A673 (cell line): ENCODE data around the gene PAX7. TPM values are rescaled to one million over a fixed set of nuclear protein-coding genes. Genes with fewer than 3 reads are reported as not detected.
"Not testable (repeated sequence)": the region's sequence is repeated elsewhere in the genome, so short reads cannot be mapped to it uniquely, and the experiment has no call there.

ENCODE experiments used
- BruUV-seq: library from RNA; stranded (reverse); fragments of 400-500 nt; replicated peaks from 2 replicates; lab custom pipeline; 2021; lab: Mats Ljungman, UMichigan
- CTCF ChIA-PET: fragments of 300-600 bp; sonication (Branson Sonifier 250); formaldehyde crosslinking; loops from one replicate; lab custom pipeline; 2022; ENCODE audit warnings: antibody characterized with exemption; lab: Charles Lee
- POLR2A ChIA-PET: fragments of 300-600 bp; sonication (Branson Sonifier 250); formaldehyde crosslinking; loops from one replicate; lab custom pipeline; 2022; ENCODE audit warnings: antibody characterized with exemption; ENCODE audit not compliant: low non-redundant PET; lab: Charles Lee
- DNase-seq: peaks from one replicate; pipeline ENCODE4 v3.0.0-alpha.2; 2015; ENCODE audit warnings: low spot score
- H3K27ac ChIP-seq: fragments of 200-600 bp; sonication (generic); 2 replicates; pipeline ENCODE4 v1.5.1; 2016; ENCODE audit warnings: mixed run types, low read depth, mild to moderate bottlenecking, mixed read lengths, antibody characterized with exemption, low read length; ENCODE audit not compliant: poor library complexity, severe bottlenecking
- H3K27me3 ChIP-seq: fragments of 200-600 bp; sonication (generic); replicated peaks from 2 replicates; pipeline ENCODE4 v1.6.1; 2017; ENCODE audit warnings: mixed run types, low read depth, mild to moderate bottlenecking, mixed read lengths, antibody characterized with exemption, low read length; ENCODE audit not compliant: insufficient read depth, poor library complexity
- H3K36me3 ChIP-seq: fragments of 200-600 bp; sonication (generic); 2 replicates; pipeline ENCODE4 v1.6.1; 2016; ENCODE audit warnings: mixed run types, mild to moderate bottlenecking, mixed read lengths, antibody characterized with exemption, low read length; ENCODE audit not compliant: insufficient read depth, poor library complexity, severe bottlenecking
- H3K4me1 ChIP-seq: fragments of 200-600 bp; sonication (generic); 2 replicates; pipeline ENCODE4 v1.6.1; 2017; ENCODE audit warnings: mixed run types, mild to moderate bottlenecking, mixed read lengths, antibody characterized with exemption, low read length; ENCODE audit not compliant: insufficient read depth, poor library complexity, severe bottlenecking
- H3K4me3 ChIP-seq: fragments of 200-600 bp; sonication (generic); 2 replicates; pipeline ENCODE4 v1.5.1; 2016; ENCODE audit warnings: low read depth, mixed run types, mild to moderate bottlenecking, mixed read lengths, low read length; ENCODE audit not compliant: poor library complexity, severe bottlenecking
- H3K9me3 ChIP-seq: fragments of 200-600 bp; sonication (generic); 2 replicates; pipeline ENCODE4 v1.6.1; 2016; ENCODE audit warnings: mixed run types, low read depth, mild to moderate bottlenecking, mixed read lengths, antibody characterized with exemption, low read length; ENCODE audit not compliant: poor library complexity, severe bottlenecking
- EZH2 ChIP-seq: fragments of 200-600 bp; sonication (generic); IDR thresholded peaks from 2 replicates; pipeline ENCODE4 v1.6.1; 2017; ENCODE audit warnings: borderline replicate concordance, low read depth, mild to moderate bottlenecking, mixed read lengths, antibody characterized with exemption, low read length; ENCODE audit not compliant: poor library complexity, severe bottlenecking
- intact Hi-C: fragments of 100-400 bp; cut with micrococcal nuclease; formaldehyde crosslinking; loops from one replicate; pipeline ENCODE4 v1.10.0; 2022; ENCODE audit not compliant: unreplicated experiment
- total RNA-seq: library from RNA; stranded (reverse); gene quantifications from 2 replicates; pipeline ENCODE4 v1.2.3, GENCODE V29; 2021
- TF ChIP-seq, protein P1 (sequence below): fragments of 300-800, 200-600 bp; sonication (generic); conservative IDR thresholded peaks from 2 replicates; pipeline ENCODE4 v1.5.1; 2017; ENCODE audit warnings: low read depth, mild to moderate bottlenecking, antibody characterized with exemption, low read length, moderate library complexity, mixed read lengths

The PAX7 gene
- total RNA-seq, 1 experiment from 2014 or later, result 36.5 TPM

- Histone ChIP-seq H3K4me3 (no peak overlapping the region), H3K36me3 (no peaks in the 10 kb centered on the region), H3K4me1 (no peaks in the 10 kb centered on the region), H3K9me3 (no peaks in the 10 kb centered on the region), H3K27me3 (no peaks in the 10 kb centered on the region), H3K27ac (no peak overlapping the region)
- no TSS peak for BruUV-seq
- ChIA-PET CTCF (interaction anchor here (0.6 to 1.3 kb wide), 3 partner anchors 8 to 674 kb away, joined by 3 to 4 read pairs (median 4); no protein-coding TSS in a partner anchor), POLR2A (interaction anchor here (0.9 kb wide), 1 partner anchor 1112 kb away, joined by 3 read pairs; no protein-coding TSS in a partner anchor)
- intact Hi-C loops, result loop anchor here (5.0 to 10.0 kb wide), 2 partner anchors 931 to 1089 kb away; no protein-coding TSS in a partner anchor
- DNase-seq, result no peak
- TF ChIP-seq, protein P1, sequence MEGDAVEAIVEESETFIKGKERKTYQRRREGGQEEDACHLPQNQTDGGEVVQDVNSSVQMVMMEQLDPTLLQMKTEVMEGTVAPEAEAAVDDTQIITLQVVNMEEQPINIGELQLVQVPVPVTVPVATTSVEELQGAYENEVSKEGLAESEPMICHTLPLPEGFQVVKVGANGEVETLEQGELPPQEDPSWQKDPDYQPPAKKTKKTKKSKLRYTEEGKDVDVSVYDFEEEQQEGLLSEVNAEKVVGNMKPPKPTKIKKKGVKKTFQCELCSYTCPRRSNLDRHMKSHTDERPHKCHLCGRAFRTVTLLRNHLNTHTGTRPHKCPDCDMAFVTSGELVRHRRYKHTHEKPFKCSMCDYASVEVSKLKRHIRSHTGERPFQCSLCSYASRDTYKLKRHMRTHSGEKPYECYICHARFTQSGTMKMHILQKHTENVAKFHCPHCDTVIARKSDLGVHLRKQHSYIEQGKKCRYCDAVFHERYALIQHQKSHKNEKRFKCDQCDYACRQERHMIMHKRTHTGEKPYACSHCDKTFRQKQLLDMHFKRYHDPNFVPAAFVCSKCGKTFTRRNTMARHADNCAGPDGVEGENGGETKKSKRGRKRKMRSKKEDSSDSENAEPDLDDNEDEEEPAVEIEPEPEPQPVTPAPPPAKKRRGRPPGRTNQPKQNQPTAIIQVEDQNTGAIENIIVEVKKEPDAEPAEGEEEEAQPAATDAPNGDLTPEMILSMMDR, result no peak
- TF ChIP-seq EZH2, result no peak
These were observed 47.2 kb upstream of the PAX7 start for GRCh38 chr1:18583326-18583941.

DNA sequence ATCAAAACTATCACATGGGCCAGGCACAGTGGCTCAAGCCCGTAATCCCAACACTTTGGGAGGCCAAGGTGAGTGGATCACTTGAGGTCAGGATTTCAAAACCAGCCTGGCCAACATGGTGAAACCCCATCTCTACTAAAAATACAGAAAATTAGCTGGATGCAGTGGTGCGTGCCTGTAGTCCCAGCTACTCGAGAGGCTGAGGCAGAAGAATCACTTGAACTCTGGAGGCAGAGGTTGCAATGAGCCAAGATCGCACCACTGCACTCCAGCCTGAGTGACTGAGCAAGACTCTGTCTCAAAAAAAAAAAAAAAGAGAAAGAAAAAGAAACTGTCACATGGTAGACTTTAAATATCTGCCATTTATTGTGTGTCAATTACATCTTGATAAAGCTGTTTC, 44.6 kb upstream of the PAX7 start:
- BruUV-seq, DNase-seq, H3K4me1 ChIP-seq, H3K4me3 ChIP-seq, H3K9me3 ChIP-seq, H3K27ac ChIP-seq, H3K36me3 ChIP-seq, POLR2A ChIA-PET, H3K27me3 ChIP-seq: not testable (repeated sequence)
- CTCF ChIA-PET, result interaction anchor here (1.2 kb wide), 1 partner anchor 10 kb away, joined by 3 read pairs; no protein-coding TSS in a partner anchor
- intact Hi-C loops, result loop anchor here (10.0 kb wide), 1 partner anchor 1091 kb away; no protein-coding TSS in a partner anchor

DNA sequence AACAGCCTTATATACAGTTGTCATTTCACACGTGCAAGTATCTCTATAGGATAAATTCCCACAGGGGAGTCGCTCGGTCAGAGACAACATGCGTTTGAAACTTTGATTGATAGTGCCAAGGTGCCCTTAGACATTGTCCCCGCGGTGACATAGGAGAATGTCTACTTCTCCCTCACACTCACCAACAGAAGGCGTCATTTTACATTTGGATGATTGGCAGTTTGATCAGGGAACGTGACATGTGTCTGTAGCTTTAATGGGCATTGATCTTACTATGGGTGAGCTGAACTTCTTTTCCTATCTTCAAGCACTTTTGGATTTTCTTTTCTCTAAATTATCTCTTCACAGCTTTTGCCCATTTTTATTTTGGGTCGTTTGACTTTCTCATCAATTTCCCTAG, 42.6 kb upstream of the PAX7 start:
- ChIA-PET CTCF (no interaction called here), POLR2A (no interaction called here)
- Histone ChIP-seq H3K4me1 (no peaks in the 10 kb centered on the region), H3K27ac (no peak overlapping the region), H3K27me3 (no peaks in the 10 kb centered on the region), H3K9me3 (no peaks in the 10 kb centered on the region), H3K4me3 (no peak overlapping the region), H3K36me3 (no peaks in the 10 kb centered on the region)
- BruUV-seq, result no TSS peak
- DNase-seq, result no peak
- TF ChIP-seq EZH2, result no peak
- TF ChIP-seq, protein P1, result no peak
- intact Hi-C loops, result loop anchor here (10.0 kb wide), 1 partner anchor 1093 kb away; no protein-coding TSS in a partner anchor
